HG02798 (cell line): ENCODE measurements around the gene GTPBP2.
"Not testable (repeated sequence)": the region's sequence is repeated elsewhere in the genome, so short reads cannot be mapped to it uniquely, and the experiment has no call there.

Experiments
- ATAC-seq: cut with Tn5 transposase; IDR thresholded peaks from one replicate; pipeline ENCODE4 v1.9.1; 2021; ENCODE audit warnings: mild to moderate bottlenecking; ENCODE audit not compliant: unreplicated experiment, poor library complexity

GTPBP2 gene

DNA sequence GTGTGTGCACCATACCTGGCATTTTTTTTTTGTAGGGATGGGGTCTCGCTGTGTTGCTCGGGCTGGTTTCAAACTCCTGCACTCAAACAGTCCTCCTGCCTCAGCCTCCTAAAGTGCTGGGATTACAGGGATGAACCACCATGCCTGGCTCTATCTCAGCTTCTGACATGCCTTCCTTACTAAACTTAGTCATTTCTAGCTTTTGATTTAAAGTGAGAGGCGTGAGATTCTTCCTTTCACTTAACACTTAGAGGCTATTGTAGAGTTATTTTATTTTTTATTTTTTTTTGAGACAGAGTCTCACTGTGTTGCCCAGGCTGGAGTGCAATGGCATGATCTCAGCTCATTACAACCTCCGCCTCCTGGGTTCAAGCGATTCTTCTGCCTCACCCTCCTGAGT lies 33.9 kb upstream of the GTPBP2 start:
- ATAC-seq: not testable (repeated sequence)

DNA sequence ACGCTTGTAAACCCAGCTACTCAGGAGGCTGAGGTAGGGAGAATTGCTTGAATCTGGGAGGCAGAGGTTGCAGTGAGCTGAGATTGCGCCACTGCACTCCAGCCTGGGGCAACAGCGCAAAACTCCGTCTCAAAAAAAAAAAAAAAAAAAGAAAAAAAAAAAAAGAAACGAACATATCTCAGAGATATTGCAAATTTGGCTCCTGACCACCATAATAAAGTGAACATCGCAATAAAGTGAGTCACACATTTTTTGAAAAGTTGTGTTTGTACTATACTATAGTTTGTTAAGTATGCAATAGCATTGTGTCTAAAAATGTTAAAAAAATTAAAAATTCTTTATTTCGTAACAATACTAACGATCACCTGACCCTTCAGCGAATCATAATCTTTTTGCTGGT lies 29.1 kb upstream of the GTPBP2 start:
- no peak for ATAC-seq

DNA sequence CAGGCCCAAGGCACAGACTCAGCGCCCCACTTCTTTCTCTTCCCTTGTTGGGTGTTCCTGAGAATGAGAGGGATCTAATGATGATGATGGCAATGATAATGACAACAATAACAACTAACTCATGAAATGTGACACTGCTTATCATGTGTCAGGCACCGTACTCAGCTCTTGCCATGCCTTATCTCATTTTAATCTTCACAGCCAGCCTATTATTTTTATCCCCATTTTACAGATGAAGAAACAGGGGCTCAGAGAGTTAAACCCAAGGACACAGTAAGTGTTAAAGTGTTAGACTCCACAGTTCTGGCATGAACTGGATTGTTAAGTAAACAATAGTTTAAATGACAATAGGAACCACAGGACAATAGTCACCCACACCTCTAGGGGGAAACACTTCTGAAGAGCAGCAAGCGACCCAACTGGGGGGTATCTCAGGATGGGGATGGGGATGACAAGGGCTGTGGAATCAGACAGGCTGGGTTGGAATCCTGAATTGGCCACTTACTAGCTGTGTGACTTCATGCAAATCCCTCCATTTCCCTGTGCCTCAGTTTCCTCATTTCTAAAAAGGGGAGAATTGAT lies 28.2 kb upstream of the GTPBP2 start:
- no peak for ATAC-seq

DNA sequence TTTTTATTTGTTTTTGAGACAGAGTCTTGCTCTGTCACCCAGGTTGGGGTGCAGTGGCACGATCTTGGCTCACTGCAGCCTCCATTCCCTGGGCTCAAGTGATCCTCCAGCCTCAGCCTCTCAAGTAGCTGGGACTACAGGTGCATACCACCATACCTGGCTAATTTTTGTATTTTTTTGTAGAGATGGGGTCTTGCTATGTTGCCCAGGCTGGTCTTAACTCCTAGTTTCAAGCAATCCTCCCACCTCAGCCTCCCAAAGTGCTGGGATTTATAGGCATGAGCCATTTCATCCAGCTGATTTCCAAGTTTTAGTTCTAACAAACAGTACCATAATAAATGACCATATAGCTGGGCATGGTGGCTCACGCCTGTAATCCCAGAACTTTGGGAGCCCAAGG lies 23.8 kb upstream of the GTPBP2 start:
- ATAC-seq: not testable (repeated sequence)

DNA sequence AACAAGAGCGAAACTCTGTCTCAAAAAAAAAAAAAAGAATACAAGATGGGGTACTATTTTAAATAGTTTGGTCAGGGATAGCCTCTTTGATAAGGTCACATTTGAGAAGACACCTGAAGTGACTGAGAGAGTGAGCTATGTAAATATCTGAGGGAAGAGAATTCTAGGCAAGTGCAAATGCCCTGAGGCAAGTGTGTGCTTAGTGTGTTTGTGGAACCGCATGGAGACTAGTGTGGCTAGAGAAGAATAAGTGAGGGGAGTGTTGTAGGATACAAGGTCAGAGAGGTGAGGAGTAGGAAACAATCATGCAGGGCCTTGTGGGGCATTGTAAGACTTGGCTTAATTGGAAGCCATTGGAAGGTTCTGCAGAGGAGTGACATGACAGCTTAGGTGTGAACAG lies 19.2 kb upstream of the GTPBP2 start:
- no peak for ATAC-seq

DNA sequence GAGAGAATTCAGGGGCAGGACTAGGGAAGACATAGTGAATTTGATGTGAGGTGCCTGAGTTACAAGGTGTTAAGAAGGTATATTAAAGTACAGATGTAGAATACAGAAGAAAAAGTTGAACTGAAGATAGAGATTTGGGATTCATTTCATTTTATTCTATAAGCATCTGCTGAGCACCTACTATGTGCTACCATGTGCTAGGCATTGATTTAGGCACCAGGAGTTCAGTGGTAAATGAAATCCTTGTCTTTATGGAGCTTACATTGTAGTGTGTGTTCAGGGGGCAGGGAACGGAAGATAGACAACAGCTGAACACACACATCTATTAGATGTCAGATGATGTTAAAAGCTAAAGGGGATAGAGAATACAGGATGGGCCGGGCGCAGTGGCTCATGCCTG lies 18.5 kb upstream of the GTPBP2 start:
- no peak for ATAC-seq

DNA sequence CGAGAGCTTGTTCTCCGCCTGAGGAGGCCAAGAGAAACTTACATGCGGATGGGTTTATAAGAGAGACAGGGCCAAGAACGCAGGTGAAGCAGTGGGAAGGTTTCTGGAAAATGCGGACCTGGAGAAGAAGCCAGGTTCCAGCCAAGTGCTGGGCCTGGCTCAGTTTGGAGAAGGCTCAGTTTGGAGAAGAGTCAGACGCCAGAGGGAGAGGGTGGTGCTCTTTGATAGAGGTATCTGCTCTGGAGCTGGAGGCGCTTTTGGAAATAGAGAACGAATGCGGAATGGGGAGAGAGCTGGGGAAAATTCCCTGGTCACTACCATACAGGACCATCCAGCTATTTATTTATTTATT lies 16.5 kb upstream of the GTPBP2 start:
- ATAC-seq: no peak

DNA sequence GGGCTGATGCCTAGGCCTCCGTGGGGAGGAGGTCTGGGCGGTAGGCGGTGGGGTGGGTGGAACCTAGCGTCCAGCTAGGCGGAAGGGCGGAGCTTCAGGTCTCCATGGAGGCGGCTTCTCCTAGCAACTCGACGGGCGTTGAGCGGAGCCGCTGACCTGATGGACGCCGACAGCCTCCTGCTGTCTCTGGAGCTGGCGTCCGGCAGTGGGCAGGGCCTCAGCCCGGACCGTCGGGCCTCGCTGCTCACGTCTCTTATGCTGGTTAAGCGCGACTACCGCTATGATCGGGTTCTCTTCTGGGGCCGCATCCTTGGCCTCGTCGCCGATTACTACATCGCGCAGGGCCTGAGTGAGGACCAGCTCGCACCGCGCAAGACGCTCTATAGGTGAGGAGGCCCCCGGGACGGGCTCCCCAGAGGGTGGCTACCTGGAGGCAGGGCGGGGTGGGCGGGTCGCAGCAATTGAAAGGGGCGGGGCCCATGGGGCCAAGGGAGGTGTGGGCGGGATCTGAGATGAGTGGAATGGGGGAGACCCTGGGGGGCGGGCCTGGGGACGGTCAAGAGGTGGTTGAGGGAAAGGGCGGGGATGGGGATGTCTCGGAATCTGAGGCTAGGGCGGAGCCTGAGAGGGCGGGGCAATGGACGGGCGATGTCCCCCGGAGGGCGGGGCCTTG lies 16.0 kb upstream of the GTPBP2 start, which contains the start of gene RSPH9:
Gene RSPH9, plus strand, starts transcription at position 97 of the 673 bp plus-strand sequence. Its CDS starts 63 bp downstream, at position 160.
- no peak for ATAC-seq

DNA sequence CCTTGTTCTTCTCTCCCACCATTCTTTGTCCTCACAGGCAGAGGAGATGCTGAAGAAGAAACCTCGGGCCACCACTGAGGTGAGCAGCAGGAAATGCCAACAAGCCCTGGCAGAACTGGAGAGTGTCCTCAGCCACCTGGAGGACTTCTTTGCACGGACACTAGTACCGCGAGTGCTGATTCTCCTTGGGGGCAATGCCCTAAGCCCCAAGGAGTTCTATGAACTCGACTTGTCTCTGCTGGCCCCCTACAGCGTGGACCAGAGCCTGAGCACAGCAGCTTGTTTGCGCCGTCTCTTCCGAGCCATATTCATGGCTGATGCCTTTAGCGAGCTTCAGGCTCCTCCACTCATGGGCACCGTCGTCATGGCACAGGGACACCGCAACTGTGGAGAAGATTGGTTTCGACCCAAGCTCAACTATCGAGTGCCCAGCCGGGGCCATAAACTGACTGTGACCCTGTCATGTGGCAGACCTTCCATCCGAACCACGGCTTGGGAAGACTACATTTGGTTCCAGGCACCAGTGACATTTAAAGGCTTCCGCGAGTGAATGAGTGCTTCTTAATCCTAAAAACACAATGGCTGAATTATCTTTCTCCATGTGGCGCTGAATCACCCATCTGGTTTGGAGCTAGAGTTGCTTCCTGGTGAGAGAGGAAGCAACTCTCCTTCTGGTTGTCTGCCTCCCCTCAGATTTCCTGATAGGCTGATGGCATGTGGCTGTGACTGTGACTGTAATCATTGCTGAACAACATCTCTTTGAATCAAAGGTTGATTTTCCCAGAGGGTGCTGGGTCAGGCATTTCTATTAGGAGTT lies 11.1 kb upstream of the GTPBP2 start:
- no peak for ATAC-seq

DNA sequence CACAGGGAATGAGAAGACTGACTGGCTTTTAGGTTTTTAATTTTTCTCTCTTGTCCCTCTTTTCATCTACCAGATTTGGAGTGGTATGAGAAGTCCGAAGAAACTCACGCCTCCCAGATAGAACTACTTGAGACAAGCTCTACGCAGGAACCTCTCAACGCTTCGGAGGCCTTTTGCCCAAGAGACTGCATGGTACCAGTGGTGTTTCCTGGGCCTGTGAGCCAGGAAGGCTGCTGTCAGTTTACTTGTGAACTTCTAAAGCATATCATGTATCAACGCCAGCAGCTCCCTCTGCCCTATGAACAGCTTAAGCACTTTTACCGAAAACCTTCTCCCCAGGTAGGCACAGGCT lies 7.2 kb upstream of the GTPBP2 start:
- ATAC-seq: peak; percentile 8

DNA sequence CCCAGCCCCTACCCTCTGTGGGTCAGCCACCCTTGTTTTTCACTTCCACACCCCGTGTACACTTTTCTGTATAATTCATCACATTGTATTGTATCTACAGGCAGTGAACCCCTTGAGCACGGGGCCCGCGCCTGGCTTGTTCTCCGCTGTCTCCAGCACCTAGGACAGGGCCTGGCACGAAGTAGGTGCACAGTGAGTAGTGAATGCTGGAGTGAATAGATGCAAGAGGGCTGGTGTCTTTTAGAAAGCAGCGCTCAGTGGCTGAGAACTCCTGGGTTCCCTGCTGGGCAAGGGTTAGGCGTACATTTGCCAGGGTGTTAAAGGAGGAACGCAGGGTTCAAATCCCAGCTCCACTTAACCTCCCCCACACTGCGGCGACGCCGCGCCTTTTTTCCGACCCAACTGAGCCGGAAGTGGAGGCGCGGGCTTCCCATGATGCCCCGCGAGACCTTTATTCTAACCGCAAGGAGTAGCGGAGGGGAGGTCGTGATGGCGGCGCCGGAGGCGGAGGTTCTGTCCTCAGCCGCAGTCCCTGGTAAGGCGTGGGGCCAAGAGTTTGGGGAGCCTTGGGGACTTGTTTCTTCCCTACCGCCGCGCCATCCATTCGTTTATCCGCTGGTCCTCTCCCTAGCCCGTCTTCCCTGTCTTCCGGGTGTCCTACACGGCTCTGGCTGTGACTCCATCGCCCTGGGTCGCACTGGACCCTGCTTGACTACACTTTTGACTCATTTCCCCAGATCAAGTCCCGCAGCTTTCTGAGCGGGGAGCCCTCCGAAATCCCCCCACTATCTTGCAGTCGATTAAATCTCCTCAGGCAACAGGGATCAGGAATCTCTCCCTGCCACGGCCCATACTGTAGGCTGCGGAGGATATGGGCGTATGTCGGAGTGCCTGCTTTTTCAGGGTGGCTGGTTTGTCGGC lies 6.6 kb upstream of the GTPBP2 start, which contains the start of gene MAD2L1BP:
Gene MAD2L1BP, plus strand, starts transcription at position 454 of the 921 bp plus-strand sequence. Its CDS starts 36 bp downstream, at position 490.
- peak; percentile 93 for ATAC-seq

DNA sequence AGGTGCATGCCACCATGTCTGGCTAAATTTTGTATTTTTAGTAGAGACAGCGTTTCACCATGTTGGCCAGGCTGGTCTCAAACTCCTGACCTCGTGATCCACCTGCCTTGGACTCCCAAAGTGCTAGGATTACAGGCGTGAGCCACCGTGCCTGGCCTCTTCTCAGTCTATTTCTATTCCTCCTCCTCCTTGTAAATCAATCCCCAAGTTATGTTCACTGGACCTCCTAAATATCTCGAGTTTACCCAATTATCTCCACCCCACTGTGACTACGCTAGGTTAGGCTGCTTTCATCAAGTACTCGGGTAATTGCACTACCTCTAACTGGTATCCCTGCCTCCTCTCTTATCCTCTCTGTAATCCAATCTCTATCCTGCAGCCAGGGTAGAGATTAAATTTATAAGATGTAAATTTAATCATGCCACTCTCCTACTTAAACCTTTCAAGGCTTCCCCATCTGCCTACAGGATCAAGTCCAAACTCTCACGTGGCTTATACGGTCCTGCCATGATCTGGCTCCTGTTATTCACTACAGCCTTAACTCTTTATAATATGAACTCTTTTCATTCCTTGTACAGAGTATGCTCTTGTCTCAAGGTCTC lies 5.7 kb upstream of the GTPBP2 start:
- ATAC-seq: no peak

DNA sequence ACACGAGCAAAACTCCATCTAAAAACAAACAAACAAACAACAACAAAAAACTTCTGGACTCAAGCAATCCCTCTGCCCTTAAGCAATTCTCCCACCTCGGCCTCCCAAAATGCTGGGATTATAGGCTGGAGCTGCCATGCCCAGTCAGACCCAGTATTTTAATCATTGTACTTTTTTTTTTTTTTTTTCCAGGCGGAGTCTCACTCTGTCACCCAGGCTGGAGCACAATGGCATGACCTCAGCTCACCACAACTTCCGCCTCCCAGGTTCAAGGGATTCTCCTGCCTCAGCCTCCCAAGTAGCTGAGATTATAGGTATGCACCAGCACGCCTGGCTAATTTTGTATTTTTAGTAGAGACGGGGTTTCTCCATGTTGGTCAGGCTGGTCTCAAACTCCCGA lies 3.9 kb upstream of the GTPBP2 start:
- ATAC-seq: not testable (repeated sequence)

DNA sequence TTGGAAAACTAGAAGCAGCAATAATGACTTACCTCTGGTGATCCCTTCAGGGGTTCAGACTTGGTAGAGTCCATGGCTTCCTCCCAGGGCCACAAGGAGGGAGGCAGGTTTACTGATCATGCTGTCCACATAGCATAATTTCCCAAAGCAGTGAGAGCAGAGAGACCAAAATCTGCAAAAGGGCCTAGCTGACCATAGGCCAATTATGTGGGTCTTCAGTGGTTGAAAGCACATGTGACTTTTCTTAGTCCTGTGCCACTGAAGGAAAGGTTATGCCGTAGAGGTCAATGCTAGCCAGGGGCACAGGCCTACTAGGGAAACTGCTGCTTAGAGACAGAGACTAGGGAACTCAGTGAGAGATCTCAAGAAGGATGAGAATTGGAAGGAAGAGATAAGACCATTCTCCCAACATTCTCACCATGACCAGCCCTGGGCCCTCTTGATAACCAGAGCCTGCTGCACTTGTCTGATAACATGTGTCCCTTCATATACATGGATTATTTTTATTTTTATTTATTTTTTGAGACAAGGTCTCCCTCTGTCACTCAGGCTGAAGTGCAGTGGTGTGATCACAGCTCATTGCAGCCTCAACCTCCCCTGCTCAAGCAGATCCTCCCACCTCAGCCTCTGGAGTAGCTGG lies 2.0 kb upstream of the GTPBP2 start:
- ATAC-seq: no peak

DNA sequence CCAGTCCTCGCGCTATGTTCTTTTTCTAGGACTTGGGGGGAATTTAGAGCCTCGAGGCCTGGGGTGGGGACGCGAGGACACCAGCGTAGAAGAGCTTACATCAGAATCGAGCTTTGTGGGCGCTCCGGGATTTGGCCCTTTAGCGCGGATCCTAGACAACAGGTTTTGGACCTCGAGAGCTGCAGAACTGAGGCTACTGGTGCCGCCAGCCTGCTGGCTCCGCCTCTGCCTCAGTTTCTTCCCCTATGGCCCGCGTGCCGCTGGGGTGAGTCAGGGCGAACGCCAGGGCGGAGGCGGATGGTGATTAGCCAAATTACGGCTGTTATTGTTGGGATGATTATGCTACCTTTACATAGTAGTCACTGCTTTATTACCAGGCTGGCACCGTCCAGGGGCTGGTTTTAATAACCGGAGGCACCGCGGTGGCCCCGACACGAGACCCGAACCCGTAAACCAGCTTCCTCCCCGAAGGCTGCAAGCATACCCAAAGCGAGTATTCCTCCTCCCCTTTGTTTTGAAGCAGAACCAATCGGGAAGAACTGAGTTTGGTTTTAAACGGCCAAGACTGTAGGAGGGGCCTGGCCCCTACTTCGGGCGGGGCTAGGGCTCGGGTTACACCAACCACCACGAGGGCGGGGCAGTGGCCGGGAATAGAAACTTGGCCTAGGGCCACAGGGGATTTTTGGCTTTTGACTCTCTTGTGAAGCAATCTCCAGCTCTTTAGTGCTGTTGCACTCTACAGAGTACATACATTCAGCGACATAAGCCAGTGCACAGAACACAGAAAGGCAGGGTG lies 639 bp upstream of the GTPBP2 start:
- ATAC-seq: peak; percentile 68

DNA sequence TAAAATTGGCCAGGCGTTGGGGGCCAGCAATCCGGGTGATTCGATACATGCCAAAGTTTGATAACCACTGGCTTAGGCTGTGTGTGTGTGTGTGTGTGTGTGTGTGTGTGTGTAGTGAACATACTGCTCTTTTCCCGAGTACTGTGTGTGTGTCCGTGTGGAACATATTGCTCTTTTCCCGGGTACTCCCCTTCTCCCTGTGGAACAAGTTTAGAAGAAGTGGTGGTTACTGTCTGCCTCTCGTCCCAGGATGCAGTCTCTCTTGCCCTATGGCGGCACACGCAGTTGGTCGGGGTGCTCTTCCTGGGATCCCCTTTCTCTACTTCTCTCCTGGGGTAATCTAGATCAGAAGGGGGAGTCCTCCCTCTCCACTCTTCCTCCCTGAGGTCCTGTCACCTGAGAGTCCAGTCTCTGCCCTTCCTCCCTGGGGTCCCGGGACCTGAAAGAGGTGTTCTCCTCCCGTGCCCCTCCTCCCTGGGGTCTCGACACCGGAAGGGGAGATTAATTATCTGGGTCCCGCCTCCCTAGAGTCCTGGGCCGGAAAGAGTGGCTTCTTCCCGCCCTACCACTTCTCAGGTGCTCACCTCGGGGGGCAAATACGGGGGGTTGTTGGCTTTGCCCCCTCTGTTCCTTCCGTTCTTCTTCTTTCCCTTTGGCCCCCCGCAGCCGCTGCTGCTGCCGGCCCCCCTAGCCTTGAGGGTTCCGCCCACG lies 516 bp downstream of the GTPBP2 start:
- ATAC-seq: peak; percentile 18

DNA sequence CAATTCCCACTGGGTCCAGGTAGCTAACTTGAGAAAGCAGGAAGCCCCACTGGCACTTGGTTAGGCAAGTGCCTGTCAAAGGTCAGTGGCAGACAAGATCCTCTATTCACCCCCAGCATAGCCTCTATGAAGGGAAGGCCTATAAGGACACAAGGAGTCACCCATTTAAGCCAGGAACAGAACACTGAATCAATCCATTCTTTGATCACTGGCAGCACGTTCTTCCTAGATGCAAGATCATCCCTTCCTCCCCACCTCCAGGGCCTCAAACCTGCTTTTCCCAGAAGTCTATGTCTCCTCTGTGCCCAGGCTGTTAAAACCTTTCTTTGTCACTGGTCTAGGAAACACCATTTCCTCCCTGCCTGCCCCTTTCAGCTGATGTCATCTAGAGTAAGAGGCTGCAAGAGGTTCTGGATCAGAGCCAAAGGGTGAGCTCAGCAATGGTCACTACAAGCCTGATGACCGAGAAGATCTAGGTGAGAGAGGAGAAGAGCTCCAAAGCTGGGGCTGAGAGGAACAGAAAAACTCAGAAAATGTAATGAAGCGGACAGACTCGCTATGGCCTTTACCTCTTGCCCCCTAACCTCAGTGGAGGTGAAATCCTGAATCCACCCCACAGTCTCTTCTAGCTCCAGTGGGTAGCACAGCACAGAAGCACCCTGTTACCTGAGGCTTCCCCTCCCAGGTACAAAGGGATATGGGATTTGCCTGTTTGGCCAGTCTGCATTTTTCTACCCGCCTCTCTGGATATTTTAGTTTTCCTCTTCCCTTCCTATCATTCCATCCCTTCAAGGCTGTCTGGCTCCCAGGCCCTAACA lies 1.8 kb downstream of the GTPBP2 start:
- ATAC-seq: no peak
